ENCODE data around the gene CIC.
"Not testable (repeated sequence)": the region's sequence is repeated elsewhere in the genome, so short reads cannot be mapped to it uniquely, and the experiment has no call there.

Gene CIC

GRCh38 chr19:42255766-42256745, 13.0 kb upstream of the CIC start:
- DNase-seq: peak; percentile 51 to 58

- DNase-seq: not testable (repeated sequence)
Measured at GRCh38 chr19:42257842-42258241, 11.2 kb upstream of the CIC start.

DNA sequence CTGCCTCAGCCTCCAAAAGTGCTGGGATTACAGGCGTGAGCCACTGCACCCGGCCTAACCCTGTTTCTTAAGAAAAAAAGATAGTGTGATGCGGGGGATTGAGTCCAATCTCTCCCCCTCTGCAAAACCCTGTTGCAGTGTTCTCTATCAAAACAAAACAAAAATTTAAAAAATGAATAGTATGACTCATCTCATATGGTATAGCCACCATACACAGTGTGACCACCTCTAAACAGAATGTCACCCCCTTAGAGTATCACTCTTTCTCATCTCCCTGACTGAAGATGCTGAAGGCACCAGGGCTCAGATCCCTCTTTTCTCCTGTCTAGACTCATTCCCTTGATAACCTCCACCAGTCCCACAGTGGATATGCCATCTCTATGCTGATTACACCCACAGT, 7.3 kb upstream of the CIC start:
- DNase-seq: no peak

DNA sequence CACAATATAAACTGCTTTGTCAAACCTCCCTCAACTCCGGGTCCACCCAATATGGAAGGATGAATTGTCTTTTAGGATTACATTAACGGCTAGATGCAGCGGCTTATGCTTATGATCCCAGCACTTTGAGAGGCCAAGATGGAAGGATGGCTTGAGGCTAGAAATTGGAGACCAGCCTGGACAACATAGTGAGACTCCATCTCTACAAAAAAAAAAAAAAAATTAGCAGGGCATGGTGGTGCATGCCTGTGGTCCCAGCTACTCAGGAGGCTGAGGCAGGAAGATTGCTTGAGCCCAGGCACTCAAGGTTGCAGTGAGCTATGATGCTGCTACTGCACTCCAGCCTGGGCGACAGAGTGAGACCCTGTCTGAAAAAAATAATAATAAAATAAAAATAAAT, 2.9 kb upstream of the CIC start:
- not testable (repeated sequence) for DNase-seq

DNA sequence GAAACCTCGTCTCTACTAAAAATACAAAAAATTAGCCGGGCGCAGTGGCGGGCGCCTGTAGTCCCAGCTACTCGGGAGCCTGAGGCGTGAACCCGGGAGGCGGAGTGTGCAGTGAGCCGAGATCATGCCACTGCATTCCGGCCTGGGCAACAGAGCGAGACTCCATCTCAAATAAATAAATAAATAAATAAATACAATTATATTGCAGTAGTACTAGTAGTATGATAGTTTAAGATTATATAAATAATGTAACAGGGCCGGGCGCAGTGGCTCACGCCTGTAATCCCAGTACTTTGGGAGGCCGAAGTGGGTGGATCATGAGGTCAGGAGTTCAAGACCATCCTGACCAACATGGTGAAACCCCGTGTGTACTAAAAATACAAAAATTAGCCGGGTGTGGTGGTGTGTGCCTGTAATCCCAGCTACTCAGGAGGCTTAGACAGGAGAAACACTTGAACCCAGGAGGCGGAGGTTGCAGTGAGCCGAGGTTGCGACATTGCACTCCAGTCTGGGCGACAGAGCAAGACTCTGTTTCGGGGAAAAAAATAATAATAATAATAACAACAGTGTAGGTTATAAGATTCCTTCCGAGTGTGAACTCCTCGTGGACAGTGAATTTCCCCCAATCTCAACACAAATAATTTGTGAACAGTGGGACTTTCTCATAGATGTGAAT, 2.0 kb upstream of the CIC start:
- not testable (repeated sequence) for DNase-seq

GRCh38 chr19:42267644-42268141, 1.4 kb upstream of the CIC start:
- DNase-seq: no peak

- DNase-seq: peak; percentile 99 to 100
Measured at GRCh38 chr19:42268142-42268703, 829 bp upstream of the CIC start.

DNA sequence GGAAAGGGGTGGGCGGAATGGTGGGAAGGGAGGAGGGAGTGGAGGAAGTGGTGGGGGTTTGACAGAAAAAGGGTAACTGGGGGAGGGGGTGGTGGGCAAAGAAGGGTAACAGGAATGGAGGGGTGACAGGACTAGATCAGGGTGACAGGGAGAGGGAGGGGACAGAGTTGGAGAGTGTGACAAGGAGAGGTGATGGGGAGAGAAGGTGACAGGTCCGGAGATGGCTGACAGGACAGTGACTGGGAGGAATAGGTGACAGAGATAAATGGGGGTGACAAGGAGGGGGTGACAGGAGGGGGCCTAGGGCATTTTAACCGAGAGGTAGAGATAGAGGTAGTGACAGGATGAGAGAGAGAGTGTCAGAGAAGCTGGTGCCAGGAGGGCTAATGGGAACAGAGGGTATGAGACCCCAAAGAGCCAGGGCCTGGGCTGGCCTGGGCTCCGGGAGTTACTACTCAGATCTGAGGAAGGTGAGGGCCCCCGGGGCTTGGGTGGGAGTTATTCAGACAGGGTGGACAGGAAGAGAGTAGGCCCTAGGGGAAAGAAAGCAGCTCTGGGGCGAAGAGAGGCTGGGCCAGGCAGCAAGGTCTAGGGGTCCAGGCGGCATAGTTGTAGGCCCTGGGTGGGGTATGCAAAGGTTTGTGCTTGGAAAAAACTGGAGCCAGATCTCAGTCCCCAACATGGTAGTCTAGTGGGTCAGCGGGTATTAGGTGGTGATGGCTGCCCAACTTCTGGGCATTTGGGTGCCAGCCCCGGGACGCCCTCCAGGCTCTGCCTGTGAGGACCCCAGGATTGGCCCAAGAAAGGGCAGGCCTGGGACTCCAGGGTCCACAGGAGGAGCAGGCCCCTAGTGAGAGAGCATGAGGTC, 660 bp downstream of the CIC start:
- DNase-seq: no peak

- DNase-seq: peak; percentile 33 to 52
Measured at GRCh38 chr19:42270346-42271044, 1.4 kb downstream of the CIC start.

DNA sequence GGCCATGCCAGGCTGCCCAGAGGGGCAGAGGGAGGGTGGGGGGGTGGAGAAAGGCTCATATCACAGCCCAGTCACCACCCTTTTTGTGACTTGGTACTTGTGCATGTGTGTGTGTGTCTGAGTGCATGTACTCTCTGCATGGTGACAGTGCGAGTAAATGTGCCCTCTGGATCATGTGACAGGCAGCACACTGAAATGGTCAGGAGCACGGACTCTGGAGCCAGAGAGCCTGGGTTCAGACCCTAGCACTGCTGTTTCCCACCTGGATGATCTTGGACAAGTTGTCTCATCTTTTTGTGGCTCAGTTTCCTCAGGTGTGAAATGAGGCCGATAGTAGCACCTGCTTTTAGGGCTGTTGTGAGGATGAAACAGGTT, 2.0 kb downstream of the CIC start:
- no peak for DNase-seq

DNA sequence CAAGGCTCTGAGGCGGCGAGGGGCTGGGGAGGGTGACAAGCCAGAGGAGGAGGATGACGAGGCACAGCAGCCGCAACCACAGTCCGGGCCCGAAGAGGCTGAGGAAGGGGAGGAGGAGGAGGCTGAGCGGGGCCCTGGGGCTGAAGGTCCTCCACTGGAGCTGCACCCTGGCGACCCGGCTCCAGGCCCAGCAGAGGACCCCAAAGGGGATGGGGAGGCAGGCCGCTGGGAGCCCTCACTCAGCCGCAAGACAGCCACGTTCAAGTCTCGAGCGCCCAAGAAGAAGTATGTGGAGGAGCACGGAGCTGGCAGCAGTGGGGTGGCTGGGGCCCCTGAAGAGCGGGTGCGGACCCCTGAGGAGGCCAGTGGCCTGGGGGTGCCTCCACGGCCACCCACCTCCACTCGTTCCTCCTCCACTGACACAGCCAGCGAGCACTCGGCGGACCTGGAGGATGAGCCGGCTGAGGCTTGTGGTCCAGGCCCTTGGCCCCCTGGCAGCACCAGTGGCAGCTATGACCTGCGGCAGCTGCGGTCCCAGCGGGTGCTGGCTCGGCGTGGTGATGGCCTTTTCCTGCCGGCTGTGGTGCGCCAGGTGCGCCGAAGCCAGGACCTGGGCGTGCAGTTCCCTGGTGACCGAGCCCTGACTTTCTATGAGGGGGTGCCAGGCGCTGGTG, 2.9 kb downstream of the CIC start:
- DNase-seq: no peak

DNA sequence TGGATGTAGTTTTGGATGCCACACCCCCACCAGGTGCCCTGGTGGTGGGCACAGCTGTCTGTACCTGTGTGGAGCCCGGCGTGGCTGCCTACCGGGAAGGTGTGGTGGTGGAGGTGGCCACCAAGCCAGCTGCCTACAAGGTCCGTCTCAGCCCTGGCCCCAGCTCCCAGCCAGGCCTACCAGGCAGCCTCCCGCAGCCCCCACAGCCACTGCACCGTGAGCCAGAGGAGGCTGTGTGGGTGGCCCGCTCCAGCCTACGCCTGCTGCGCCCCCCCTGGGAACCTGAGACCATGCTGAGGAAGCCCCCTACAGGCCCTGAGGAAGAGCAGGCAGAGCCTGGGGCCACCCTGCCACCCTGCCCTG, 3.5 kb downstream of the CIC start:
- no peak for DNase-seq

DNA sequence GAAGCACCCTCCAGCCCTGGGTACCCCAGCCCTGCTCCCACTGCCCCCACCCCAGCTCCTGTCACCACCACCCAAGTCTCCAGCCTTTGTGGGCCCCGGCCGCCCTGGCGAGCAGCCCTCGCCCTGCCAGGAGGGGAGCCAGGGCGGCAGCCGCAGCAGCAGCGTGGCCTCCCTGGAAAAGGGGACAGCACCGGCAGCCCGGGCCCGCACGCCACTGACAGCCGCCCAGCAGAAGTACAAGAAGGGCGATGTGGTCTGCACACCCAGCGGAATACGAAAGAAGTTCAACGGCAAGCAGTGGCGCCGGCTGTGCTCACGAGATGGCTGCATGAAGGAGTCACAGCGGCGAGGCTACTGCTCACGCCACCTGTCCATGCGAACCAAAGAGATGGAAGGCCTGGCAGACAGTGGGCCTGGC, 3.9 kb downstream of the CIC start:
- DNase-seq: no peak

DNA sequence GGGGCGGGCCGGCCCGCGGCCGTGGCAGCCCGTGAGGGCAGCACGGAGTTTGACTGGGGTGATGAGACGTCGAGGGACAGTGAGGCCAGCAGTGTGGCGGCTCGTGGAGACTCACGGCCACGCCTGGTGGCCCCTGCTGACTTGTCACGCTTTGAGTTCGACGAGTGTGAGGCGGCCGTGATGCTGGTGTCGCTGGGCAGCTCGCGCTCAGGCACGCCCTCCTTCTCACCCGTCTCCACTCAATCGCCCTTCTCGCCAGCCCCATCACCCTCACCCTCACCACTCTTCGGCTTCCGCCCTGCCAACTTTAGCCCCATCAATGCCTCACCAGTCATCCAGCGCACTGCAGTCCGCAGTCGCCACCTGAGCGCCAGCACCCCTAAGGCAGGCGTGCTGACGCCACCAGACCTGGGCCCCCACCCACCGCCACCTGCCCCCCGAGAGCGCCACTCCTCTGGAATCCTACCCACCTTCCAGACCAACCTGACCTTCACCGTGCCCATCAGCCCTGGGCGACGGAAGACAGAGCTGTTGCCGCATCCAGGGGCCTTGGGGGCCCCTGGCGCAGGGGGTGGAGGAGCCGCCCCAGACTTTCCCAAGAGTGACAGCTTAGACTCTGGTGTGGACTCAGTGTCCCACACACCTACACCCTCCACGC, 4.5 kb downstream of the CIC start:
- DNase-seq: no peak

DNA sequence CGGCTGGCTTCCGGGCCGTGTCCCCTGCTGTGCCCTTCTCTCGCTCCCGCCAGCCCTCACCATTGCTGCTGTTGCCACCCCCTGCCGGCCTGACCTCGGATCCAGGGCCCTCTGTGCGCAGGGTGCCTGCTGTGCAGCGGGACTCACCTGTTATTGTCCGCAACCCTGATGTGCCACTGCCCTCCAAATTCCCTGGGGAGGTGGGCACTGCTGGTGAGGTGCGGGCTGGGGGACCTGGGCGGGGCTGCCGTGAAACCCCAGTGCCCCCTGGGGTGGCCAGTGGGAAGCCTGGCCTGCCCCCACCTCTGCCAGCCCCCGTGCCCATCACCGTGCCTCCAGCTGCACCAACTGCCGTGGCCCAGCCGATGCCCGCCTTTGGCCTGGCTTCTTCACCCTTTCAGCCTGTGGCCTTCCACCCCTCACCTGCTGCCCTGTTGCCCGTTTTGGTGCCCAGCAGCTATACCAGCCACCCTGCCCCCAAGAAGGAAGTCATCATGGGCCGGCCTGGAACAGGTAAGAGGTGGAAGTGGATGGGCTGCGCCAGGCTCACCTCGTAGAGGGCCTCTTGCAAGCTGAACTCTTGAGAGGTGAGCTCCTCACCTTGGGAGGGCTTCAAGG, 5.1 kb downstream of the CIC start:
- DNase-seq: no peak

GRCh38 chr19:42275103-42275502, 6.1 kb downstream of the CIC start:
- DNase-seq: no peak

DNA sequence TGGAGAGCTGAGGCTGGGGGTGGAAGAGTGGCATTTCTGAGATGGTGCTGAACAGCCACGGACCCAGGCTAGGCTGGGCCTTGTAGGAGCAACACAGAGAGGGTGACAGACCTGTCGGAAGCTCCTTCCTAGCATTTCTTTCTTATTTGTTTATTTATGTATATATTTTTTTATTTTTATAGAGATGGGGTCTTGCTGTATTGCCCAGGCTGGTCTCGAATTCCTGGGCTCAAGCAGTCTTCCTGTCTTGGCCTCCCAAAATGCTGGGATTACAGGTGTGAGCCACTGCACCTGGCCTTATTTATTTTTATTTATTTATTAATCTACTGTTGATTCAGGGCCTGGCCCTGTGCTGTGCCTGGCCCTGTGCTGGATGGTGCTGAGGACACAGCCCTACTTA, 6.5 kb downstream of the CIC start:
- no peak for DNase-seq

- DNase-seq: no peak
Measured at GRCh38 chr19:42276284-42276683, 7.2 kb downstream of the CIC start.

DNA sequence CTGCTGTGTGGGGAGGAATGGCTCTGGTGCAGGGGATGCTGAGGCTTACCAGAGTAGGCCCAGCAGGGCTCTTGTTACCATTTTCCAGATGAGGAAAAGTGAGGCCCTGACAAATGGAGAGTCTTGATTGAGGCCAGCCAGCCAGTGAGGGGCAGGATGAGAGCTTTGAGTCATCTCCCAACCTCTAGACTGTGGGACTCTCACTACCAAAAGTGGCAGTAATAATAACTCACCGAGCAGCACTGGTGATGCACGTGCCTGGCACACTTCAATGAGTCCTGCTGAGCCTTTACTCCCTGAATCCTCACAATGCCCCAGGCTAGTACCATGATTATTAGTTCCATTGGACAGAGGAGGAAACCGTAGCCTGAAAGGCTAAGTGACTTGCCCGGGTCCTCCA, 7.8 kb downstream of the CIC start:
- no peak for DNase-seq

- DNase-seq: no peak
Measured at GRCh38 chr19:42277821-42278451, 8.9 kb downstream of the CIC start.
